ENCODE measurements around the gene LCE3B.

LCE3B gene

GRCh38 chr1:152658649-152659048 is 45.0 kb downstream of the LCE3B start:
- DNase-seq (ENCODE audit: low spot score): no peak

- no peak for DNase-seq (ENCODE audit: low spot score)
Measured at GRCh38 chr1:152663098-152663497, 49.5 kb downstream of the LCE3B start, which contains the start of gene LCE2D. Gene LCE2D, plus strand, starts transcription at chr1:152663380. Its CDS starts 726 bp downstream, at chr1:152664106.

Measured in kidney capillary endothelial cell (primary cell).